HepG2 (cell line): Measurements from ENCODE around the gene ZC3H18. TPM values are rescaled to one million over a fixed set of nuclear protein-coding genes. Genes with fewer than 3 reads are reported as not detected.

ENCODE experiments used
- ARID2 ChIP-seq: sonication (generic); formaldehyde crosslinking; IDR thresholded peaks from 2 replicates; pipeline ENCODE4 v1.8.1; 2022; ENCODE audit warnings: mild to moderate bottlenecking, missing genetic modification reagents, borderline replicate concordance
- ARNT2 ChIP-seq: sonication (generic); formaldehyde crosslinking; IDR thresholded peaks from 2 replicates; pipeline ENCODE4 v1.8.0; 2022; ENCODE audit warnings: mild to moderate bottlenecking, low read depth, missing genetic modification reagents, moderate library complexity
- CREBL2 ChIP-seq: sonication (generic); formaldehyde crosslinking; IDR thresholded peaks from 2 replicates; pipeline ENCODE4 v1.8.1; 2023; ENCODE audit warnings: missing genetic modification reagents, mild to moderate bottlenecking, borderline replicate concordance
- EP300 ChIP-seq, 3 experiments: sonication (generic) in 1 of 3; formaldehyde crosslinking in 1 of 3; IDR thresholded peaks; 2 replicates each; pipeline versions ENCODE4 v1.5.1 to v1.6.1; 2011 to 2020; ENCODE audit warnings: low read depth in 2 of 3, low read length in 2 of 3, borderline replicate concordance in 1 of 3, improper control_type of control experiment in 1 of 3, mild to moderate bottlenecking in 1 of 3, missing genetic modification reagents in 1 of 3, moderate library complexity in 1 of 3
- GATAD2A ChIP-seq: IDR thresholded peaks from 2 replicates; pipeline ENCODE4 v1.6.1; 2016
- HNRNPL ChIP-seq: fragments of 200-400 bp; formaldehyde crosslinking; IDR thresholded peaks from 2 replicates; pipeline ENCODE4 v1.6.1; 2017; ENCODE audit warnings: mild to moderate bottlenecking, low read depth, low read length
- MLX ChIP-seq: IDR thresholded peaks from 2 replicates; pipeline ENCODE4 v1.6.1; 2016
- POLR2AphosphoS2 ChIP-seq: IDR thresholded peaks from 2 replicates; pipeline ENCODE4 v1.6.1; 2011; ENCODE audit warnings: low read depth, low read length, improper control_type of control experiment
- RFX5 ChIP-seq: IDR thresholded peaks from 2 replicates; pipeline ENCODE4 v1.6.1; 2011; ENCODE audit warnings: low read depth, low read length, improper control_type of control experiment
- ZFP36L1 ChIP-seq: sonication (generic); formaldehyde crosslinking; IDR thresholded peaks from 2 replicates; pipeline ENCODE4 v1.8.0; 2022; ENCODE audit warnings: mild to moderate bottlenecking, missing genetic modification reagents, moderate library complexity
- ZNF101 ChIP-seq: sonication (generic); formaldehyde crosslinking; IDR thresholded peaks from 2 replicates; pipeline ENCODE4 v1.4.0; 2020; ENCODE audit warnings: mild to moderate bottlenecking, low read depth, missing genetic modification reagents, borderline replicate concordance
- ZNF335 ChIP-seq: sonication (generic); formaldehyde crosslinking; IDR thresholded peaks from 2 replicates; pipeline ENCODE4 v1.4.0; 2020; ENCODE audit warnings: missing genetic modification reagents
- ZNF572 ChIP-seq: sonication (generic); formaldehyde crosslinking; IDR thresholded peaks from 2 replicates; pipeline ENCODE4 v1.5.1; 2020; ENCODE audit warnings: mild to moderate bottlenecking, missing genetic modification reagents
- ZNF646 ChIP-seq: sonication (generic); formaldehyde crosslinking; IDR thresholded peaks from 2 replicates; pipeline ENCODE4 v1.9.0; 2021; ENCODE audit warnings: mild to moderate bottlenecking, missing genetic modification reagents
- ZNF784 ChIP-seq: sonication (generic); formaldehyde crosslinking; IDR thresholded peaks from 2 replicates; pipeline ENCODE4 v1.5.1; 2020; ENCODE audit warnings: missing genetic modification reagents, mild to moderate bottlenecking, borderline replicate concordance
- polyA plus RNA-seq, 8 experiments: library from polyadenylated mRNA; depleted of rRNA in 3 of 8; stranded (reverse) in 7 of 8; unstranded in 1 of 8; fragments of >200 nt; fragmentation: Illumina TruSeq in 4 of 8; extraction: Trizol in 4 of 8; gene quantifications; 2 replicates each; pipeline versions ENCODE4 v1.2.1 to v1.2.3, GENCODE V29; 2011 to 2016; ENCODE audit warnings: low read depth in 4 of 8, missing spikeins in 1 of 8, mixed read lengths in 1 of 8; ENCODE audit not compliant: insufficient read depth in 1 of 8
- total RNA-seq, 5 experiments: library from RNA; depleted of rRNA; stranded (reverse); fragments of >200 nt; fragmentation: Illumina TruSeq; extraction: Trizol; gene quantifications; 2 replicates each; pipeline ENCODE4 v1.2.3, GENCODE V29; 2016; ENCODE audit warnings: low read depth in 1 of 5
- TF ChIP-seq, protein P1 (sequence below): sonication (generic); formaldehyde crosslinking; IDR thresholded peaks from 2 replicates; pipeline ENCODE4 v1.8.0; 2022; ENCODE audit warnings: missing genetic modification reagents, mild to moderate bottlenecking, borderline replicate concordance
- TF ChIP-seq, protein P2 (sequence below): sonication (generic); formaldehyde crosslinking; IDR thresholded peaks from 2 replicates; pipeline ENCODE4 v1.4.0; 2020; ENCODE audit warnings: missing genetic modification reagents

The ZC3H18 gene
- total and polyA plus RNA-seq, 2 of the 13 experiments (the other 11 are each of a cell fraction or from before 2014, with no cell fraction given), result 11.2 to 27.4 TPM

DNA sequence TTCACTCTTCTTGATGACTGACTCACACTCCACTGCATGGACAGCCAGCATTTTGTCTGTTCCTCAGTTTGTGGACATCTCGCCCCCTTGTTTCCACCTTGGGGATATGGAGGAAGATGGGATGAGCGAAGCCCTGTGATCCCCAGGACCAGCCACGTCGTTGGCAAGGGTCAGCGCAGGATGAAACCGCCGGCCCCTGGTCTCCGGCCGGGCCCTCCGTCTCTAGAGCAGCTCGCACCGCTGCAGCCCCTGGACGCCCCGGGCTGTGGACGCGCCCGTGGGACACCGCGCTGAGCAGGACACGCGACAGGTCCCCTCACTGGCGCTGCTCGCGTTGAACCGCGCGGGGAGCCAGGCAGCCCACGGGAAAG lies 604 bp upstream of the ZC3H18 start (continued):
- TF ChIP-seq, protein P1, sequence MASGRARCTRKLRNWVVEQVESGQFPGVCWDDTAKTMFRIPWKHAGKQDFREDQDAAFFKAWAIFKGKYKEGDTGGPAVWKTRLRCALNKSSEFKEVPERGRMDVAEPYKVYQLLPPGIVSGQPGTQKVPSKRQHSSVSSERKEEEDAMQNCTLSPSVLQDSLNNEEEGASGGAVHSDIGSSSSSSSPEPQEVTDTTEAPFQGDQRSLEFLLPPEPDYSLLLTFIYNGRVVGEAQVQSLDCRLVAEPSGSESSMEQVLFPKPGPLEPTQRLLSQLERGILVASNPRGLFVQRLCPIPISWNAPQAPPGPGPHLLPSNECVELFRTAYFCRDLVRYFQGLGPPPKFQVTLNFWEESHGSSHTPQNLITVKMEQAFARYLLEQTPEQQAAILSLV (CRISPR knock-in tag), result no peak
- TF ChIP-seq ZFP36L1 (CRISPR knock-in tag) (no peak), ZNF646 (no peak), ZNF101 (CRISPR knock-in tag) (no peak), EP300 (IDR thresholded peaks at IDR 0.05; ENCODE audit: low read depth in 2 of 2, low read length in 2 of 2) (no peak), EP300 (CRISPR knock-in tag; IDR thresholded peaks at IDR 0.05; ENCODE audit: borderline replicate concordance) (no peak), POLR2AphosphoS2 (no peak), ARID2 (no peak), RFX5 (no peak), ZNF572 (CRISPR knock-in tag) (peak; percentile 55; the same call in 1 of the 2 replicates), HNRNPL (no peak), ZNF784 (CRISPR knock-in tag) (no peak), ARNT2 (CRISPR knock-in tag) (no peak), GATAD2A (CRISPR knock-in tag) (no peak), ZNF335 (CRISPR knock-in tag) (no peak), CREBL2 (CRISPR knock-in tag) (no peak; the same call in 1 of the 2 replicates), MLX (CRISPR knock-in tag) (no peak)
- TF ChIP-seq, protein P2, sequence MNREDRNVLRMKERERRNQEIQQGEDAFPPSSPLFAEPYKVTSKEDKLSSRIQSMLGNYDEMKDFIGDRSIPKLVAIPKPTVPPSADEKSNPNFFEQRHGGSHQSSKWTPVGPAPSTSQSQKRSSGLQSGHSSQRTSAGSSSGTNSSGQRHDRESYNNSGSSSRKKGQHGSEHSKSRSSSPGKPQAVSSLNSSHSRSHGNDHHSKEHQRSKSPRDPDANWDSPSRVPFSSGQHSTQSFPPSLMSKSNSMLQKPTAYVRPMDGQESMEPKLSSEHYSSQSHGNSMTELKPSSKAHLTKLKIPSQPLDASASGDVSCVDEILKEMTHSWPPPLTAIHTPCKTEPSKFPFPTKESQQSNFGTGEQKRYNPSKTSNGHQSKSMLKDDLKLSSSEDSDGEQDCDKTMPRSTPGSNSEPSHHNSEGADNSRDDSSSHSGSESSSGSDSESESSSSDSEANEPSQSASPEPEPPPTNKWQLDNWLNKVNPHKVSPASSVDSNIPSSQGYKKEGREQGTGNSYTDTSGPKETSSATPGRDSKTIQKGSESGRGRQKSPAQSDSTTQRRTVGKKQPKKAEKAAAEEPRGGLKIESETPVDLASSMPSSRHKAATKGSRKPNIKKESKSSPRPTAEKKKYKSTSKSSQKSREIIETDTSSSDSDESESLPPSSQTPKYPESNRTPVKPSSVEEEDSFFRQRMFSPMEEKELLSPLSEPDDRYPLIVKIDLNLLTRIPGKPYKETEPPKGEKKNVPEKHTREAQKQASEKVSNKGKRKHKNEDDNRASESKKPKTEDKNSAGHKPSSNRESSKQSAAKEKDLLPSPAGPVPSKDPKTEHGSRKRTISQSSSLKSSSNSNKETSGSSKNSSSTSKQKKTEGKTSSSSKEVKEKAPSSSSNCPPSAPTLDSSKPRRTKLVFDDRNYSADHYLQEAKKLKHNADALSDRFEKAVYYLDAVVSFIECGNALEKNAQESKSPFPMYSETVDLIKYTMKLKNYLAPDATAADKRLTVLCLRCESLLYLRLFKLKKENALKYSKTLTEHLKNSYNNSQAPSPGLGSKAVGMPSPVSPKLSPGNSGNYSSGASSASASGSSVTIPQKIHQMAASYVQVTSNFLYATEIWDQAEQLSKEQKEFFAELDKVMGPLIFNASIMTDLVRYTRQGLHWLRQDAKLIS (CRISPR knock-in tag), result no peak
